GM12875 (cell line): ENCODE data around the gene GPR22.

Experiments
- H3K4me3 ChIP-seq: one replicate; pipeline ENCODE4 v1.5.1; 2011; ENCODE audit warnings: low read depth, low read length, control low read depth
- CTCF ChIP-seq: IDR thresholded peaks from 2 replicates; pipeline ENCODE4 v1.5.1; 2011; ENCODE audit warnings: low read depth, mild to moderate bottlenecking, control low read depth, inconsistent platforms, low read length, moderate library complexity, borderline replicate concordance; ENCODE audit not compliant: insufficient read depth

The GPR22 gene

GRCh38 chr7:107479303-107479702 is 9.4 kb downstream of the GPR22 start:
- TF ChIP-seq CTCF: no peak

GRCh38 chr7:107480932-107481331 is 11.1 kb downstream of the GPR22 start:
- H3K4me3 ChIP-seq: no peak overlapping the region
- TF ChIP-seq CTCF: no peak

More at GRCh38 chr7:107479303-107479702, 9.4 kb downstream of the GPR22 start:
- H3K4me3 ChIP-seq: no peak overlapping the region

GRCh38 chr7:107482571-107482970 is 12.7 kb downstream of the GPR22 start:
- TF ChIP-seq CTCF: no peak
- H3K4me3 ChIP-seq: no peak overlapping the region

GRCh38 chr7:107486041-107486440 is 16.2 kb downstream of the GPR22 start:
- H3K4me3 ChIP-seq: no peak overlapping the region
- TF ChIP-seq CTCF: no peak

GRCh38 chr7:107492875-107493274 is 23.0 kb downstream of the GPR22 start:
- H3K4me3 ChIP-seq: no peak overlapping the region
- TF ChIP-seq CTCF: no peak

- no peak for TF ChIP-seq CTCF
- no peak overlapping the region for H3K4me3 ChIP-seq
These were observed 24.5 kb downstream of the GPR22 start for GRCh38 chr7:107494315-107494751.

GRCh38 chr7:107494884-107495283 is 25.0 kb downstream of the GPR22 start:
- H3K4me3 ChIP-seq: no peak overlapping the region
- TF ChIP-seq CTCF: no peak
